Stimulated activated CD4-positive, alpha-beta T cell treated with anti-CD3 and anti-CD28 coated beads, Interleukin-1b, Interleukin-23, amount 100 ng/mL, for 24 hours (primary cell): ENCODE measurements around the gene TMEM62.

ENCODE experiments used
- DNase-seq, 4 experiments: peaks; one replicate each; pipeline ENCODE4 v3.0.0-alpha.2; 2020; ENCODE audit warnings: low read depth in 4 of 4, low spot score in 1 of 4

Gene TMEM62

GRCh38 chr15:43133430-43134156 lies at the start of gene TMEM62:
TSS of gene TMEM62 (plus strand) at chr15:43133586. CDS start at chr15:43133803, 217 bp downstream.
- peak in 2 of 4 experiments; percentile 36 to 44 for DNase-seq

- no peak for DNase-seq
Measured at GRCh38 chr15:43085921-43086320, 47.5 kb upstream of the TMEM62 start.

DNA sequence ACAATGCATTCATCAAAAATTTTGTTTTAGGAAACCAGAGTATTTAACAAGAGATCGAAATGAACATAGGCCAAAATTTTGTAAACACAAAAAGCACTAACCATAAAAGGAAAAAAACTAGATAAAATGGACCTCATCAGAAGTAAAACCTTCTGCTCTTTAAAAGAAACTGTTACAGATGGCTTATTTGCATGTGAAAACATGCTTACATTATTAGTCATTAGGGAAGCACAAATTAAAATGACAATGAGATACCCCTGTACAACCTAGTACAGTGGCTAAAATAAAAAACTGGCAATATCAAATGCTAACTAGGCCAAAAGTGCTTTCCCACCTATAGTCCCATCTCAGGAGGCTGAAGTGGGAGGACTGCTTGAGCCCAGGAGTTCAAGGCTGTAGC lies 46.8 kb upstream of the TMEM62 start:
- DNase-seq, result no peak

GRCh38 chr15:43091859-43092258 lies 41.5 kb upstream of the TMEM62 start:
- DNase-seq, result no peak

DNA sequence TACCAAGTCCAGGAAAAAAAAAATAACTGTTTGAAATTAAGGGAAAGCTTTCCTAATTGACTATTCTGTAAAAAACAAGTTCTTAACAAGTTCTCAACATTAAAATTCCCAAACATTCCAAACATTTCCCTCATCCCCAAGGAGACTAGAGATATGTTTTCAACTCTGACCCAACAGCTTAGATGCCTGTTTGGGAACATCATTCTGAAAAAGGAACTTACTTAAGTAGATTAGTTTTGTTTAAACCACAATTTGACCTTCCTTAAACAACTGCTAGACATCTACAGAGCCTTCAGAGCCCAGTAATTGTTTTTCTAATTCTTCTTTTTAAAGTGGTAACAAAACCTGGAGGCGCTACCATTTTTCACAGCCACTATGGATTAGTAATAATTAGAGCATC lies 40.4 kb upstream of the TMEM62 start:
- no peak for DNase-seq

GRCh38 chr15:43094416-43095030 lies 38.9 kb upstream of the TMEM62 start:
- no peak for DNase-seq

GRCh38 chr15:43095243-43095642 lies 38.1 kb upstream of the TMEM62 start:
- DNase-seq, result no peak

GRCh38 chr15:43095708-43096347 lies 37.6 kb upstream of the TMEM62 start:
- DNase-seq, result no peak

- no peak for DNase-seq
Measured at GRCh38 chr15:43096411-43096810, 37.0 kb upstream of the TMEM62 start.

DNA sequence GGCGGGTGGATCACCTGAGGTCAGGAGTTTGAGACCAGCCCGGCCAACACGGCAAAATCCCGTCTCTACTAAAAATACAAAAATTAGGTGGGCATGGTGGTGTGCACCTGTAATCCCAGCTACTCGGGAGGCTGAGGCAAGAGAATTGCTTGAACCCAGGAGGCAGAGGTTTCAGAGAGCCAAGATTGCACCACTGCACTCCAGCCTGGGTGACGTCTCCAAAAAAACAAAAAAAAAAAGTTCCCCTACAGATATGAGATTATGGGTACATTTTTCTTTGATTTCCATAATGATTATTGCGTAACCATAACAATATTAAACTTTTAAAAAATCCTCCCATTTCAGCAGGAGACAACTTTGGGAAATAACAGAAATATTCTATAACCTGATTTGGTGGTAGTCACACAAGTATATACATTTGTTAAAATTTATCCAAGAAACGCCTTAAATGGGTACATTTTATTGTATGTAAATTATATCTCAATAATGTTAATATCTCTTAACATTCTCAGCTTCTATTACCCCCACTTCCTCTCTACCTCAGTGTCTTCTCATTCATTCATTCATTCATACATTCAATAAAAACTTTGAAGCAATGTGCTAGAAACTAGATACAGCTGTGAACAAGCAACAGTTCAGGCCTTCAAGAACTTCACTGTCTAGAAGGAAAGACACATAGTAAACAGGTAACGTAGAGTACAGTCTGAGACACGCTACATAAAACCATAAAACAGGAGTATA lies 34.1 kb upstream of the TMEM62 start:
- DNase-seq, result no peak

GRCh38 chr15:43100971-43101370 lies 32.4 kb upstream of the TMEM62 start:
- DNase-seq, result no peak

DNA sequence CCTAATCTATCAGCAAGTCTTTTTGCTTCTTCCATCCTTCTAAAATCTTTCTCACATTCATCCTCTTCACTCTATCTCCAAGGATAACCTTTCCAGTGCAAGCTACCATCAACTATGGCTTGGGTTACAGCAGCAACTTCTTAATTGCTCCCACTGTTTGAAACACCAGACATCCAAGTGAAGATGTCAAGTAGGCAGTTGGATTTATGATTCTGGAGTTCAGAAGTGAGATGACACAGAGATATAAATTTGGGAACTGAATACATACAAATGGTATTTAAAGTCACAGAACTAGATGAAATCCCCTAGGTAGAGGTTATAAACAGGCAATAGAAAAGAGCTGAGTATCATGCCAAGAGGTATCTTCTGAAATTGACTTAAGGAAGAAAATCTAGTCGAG lies 31.2 kb upstream of the TMEM62 start:
- no peak for DNase-seq

DNA sequence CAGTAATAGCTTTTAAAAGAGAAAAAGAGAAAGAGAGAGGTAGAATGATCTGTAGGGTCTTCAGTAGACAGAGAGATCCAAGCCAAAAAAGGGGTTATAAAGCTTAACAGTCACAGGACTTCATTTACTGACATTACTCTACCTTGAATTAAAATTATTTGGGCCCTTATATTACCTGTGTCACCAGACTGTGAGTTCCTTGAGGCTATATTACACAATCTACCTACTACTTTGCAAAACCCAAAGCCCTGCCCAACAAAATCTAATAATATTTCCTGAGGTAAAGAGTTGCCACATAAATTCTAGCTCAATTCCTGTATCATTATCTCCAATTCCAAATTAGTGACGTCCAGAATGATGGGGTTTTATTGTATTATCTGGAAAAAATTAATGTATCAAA lies 29.5 kb upstream of the TMEM62 start:
- no peak for DNase-seq

DNA sequence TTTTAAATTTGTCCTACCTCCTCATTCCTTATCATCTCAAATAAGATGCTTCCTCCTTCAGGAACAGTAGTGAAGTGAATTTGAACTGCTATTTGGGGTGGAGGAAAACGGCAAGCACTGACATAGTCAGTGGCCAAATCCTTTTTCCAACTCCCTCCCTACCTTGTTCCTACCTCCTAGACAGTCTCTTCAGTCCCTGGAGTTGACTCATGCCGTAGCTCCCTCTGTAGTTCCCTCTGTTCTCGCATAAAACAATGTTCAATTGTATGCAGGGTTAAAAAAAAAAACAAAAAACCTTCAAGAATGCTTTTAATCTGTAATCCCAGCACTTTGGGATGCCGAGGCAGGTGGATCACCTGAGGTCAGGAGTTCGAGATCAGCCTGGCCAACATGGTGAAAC lies 29.0 kb upstream of the TMEM62 start:
- no peak for DNase-seq

GRCh38 chr15:43105077-43105736 lies 28.2 kb upstream of the TMEM62 start:
- no peak for DNase-seq

GRCh38 chr15:43105778-43106485 lies 27.5 kb upstream of the TMEM62 start, which contains the start of gene UBR1:
TSS of gene UBR1 (minus strand) at chr15:43106038. CDS start at chr15:43106022, 16 bp downstream.
- peak; percentile 69 to 82 (median 81) for DNase-seq

DNA sequence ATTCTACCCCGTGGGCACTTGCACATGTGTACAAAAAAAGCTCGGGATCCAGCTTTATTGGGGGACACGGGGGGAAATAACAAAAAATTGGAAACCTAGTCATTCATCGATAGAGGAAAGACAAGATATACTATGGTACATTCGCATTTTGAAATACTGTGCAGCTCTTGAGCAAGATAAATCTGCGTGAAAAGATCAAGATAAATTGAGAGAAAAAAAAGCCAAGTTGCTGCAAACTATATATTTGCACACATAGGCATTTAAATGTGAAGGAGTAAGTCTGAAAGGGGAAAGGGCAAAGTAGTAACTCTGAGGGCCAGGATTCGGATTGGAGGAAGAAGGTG lies 26.9 kb upstream of the TMEM62 start:
- DNase-seq, result no peak

- no peak for DNase-seq
Measured at GRCh38 chr15:43107751-43108150, 25.6 kb upstream of the TMEM62 start.

DNA sequence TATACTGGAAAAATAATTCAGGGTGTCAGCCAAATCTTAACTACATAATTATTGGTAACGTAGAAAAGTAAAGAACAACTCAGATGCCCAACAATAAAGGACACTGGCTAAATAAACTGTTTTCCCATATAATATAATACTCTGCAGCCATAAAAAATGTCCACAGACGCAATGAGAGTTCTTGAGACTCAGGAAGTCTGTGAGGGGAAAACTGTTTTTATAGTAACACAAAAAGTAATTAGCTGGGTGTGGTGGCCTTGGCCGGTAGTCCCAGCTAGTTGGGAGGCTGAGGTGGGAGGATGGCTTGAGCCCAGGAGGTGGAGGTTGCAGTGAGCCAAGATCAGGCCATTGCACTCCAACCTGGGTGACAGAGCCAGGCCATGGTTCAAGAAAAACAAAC lies 22.0 kb upstream of the TMEM62 start:
- DNase-seq, result no peak

DNA sequence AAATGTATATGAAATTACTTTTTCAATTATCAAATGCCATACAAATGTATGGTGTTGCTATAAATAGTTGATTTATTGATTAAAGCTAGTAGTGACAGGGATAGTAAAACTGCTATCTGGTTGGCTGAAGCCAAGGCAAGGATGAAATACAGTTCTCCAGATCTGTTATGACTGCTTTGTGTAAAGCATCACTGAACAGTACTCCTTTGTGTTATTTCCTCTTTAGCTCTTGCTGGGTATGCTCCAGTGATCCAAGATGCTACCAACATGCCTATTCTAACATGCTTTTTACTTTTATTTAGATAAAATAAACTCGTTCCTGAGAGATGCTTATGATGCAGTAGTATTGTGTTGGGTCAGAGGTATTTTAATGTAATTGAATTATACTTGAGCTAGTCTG lies 15.1 kb upstream of the TMEM62 start:
- DNase-seq, result no peak

GRCh38 chr15:43118829-43119228 lies 14.6 kb upstream of the TMEM62 start:
- DNase-seq, result no peak
